NCI-H2196 (cell line): ENCODE results near the gene GIPR.
"Not testable (repeated sequence)": the region's sequence is repeated elsewhere in the genome, so short reads cannot be mapped to it uniquely, and the experiment has no call there.

ENCODE experiments used
- DNase-seq: peaks from one replicate; lab custom pipeline; 2025; ENCODE audit not compliant: unreplicated experiment; lab: John Stamatoyannopoulos, UW

The GIPR gene

GRCh38 chr19:45645631-45646344 lies 22.2 kb upstream of the GIPR start:
- DNase-seq: peak; percentile 90

- DNase-seq: no peak
These were observed 21.7 kb upstream of the GIPR start for GRCh38 chr19:45646345-45646698.

- no peak for DNase-seq
These were observed 17.3 kb upstream of the GIPR start for GRCh38 chr19:45650722-45651121.

GRCh38 chr19:45653634-45654033 lies 14.4 kb upstream of the GIPR start:
- DNase-seq: no peak

- DNase-seq: no peak
These were observed 12.9 kb upstream of the GIPR start for GRCh38 chr19:45655073-45655472.

- DNase-seq: no peak
These were observed 10.4 kb upstream of the GIPR start for GRCh38 chr19:45657520-45658167.

GRCh38 chr19:45659096-45659729 lies 8.8 kb upstream of the GIPR start:
- no peak for DNase-seq

- DNase-seq: no peak
These were observed 7.4 kb upstream of the GIPR start for GRCh38 chr19:45660636-45661035.

- DNase-seq: no peak
These were observed 4.2 kb upstream of the GIPR start for GRCh38 chr19:45663800-45664199.

- DNase-seq: no peak
These were observed 3.4 kb upstream of the GIPR start for GRCh38 chr19:45664575-45664974.

GRCh38 chr19:45668342-45668871 lies 386 bp downstream of the GIPR start:
- no peak for DNase-seq

GRCh38 chr19:45670670-45671453 lies 2.8 kb downstream of the GIPR start:
- peak; percentile 37 for DNase-seq

GRCh38 chr19:45674946-45675345 lies 6.9 kb downstream of the GIPR start:
- DNase-seq: no peak

GRCh38 chr19:45676851-45677263 lies 8.8 kb downstream of the GIPR start:
- DNase-seq: no peak

GRCh38 chr19:45677351-45678230 lies 9.6 kb downstream of the GIPR start:
- no peak for DNase-seq

GRCh38 chr19:45681391-45682015 lies 13.5 kb downstream of the GIPR start:
- peak; percentile 87 for DNase-seq

- no peak for DNase-seq
These were observed 14.1 kb downstream of the GIPR start for GRCh38 chr19:45682117-45682516.

- no peak for DNase-seq
These were observed 14.9 kb downstream of the GIPR start for GRCh38 chr19:45682908-45683307.

- not testable (repeated sequence) for DNase-seq
These were observed 17.0 kb downstream of the GIPR start for GRCh38 chr19:45685045-45685444.

GRCh38 chr19:45687599-45687998 lies 19.6 kb downstream of the GIPR start:
- DNase-seq: no peak
